OCI-LY1 (cell line): ENCODE results near the gene HHIPL1.

Experiments
- H2AFZ ChIP-seq: fragments of 200-600 bp; sonication (generic), shearing (Covaris generic); 2 replicates; pipeline ENCODE4 v1.6.0; 2014; ENCODE audit warnings: antibody characterized with exemption, mild to moderate bottlenecking, low read length
- H3F3A ChIP-seq: fragments of 200-600 bp; sonication (generic), shearing (Covaris generic); 2 replicates; pipeline ENCODE4 v1.6.0; 2014; ENCODE audit warnings: mild to moderate bottlenecking, antibody characterized with exemption, low read length, moderate library complexity; ENCODE audit not compliant: insufficient read depth
- H3K27ac ChIP-seq: fragments of 200-600 bp; sonication (generic); 2 replicates; pipeline ENCODE4 v1.5.1; 2014; ENCODE audit warnings: low read length, mixed run types, mild to moderate bottlenecking, low read depth; ENCODE audit not compliant: poor library complexity, severe bottlenecking
- H3K27me3 ChIP-seq: fragments of 200-600 bp; sonication (generic); 2 replicates; pipeline ENCODE4 v1.6.0; 2014; ENCODE audit warnings: antibody characterized with exemption, mild to moderate bottlenecking, low read length, moderate library complexity; ENCODE audit not compliant: insufficient read depth
- H3K36me3 ChIP-seq: fragments of 200-600 bp; sonication (generic); 2 replicates; pipeline ENCODE4 v1.6.1; 2014; ENCODE audit warnings: mild to moderate bottlenecking, antibody characterized with exemption, low read length, moderate library complexity, mixed read lengths; ENCODE audit not compliant: insufficient read depth
- H3K4me1 ChIP-seq: fragments of 200-600 bp; sonication (generic); 2 replicates; pipeline ENCODE4 v1.5.1; 2014; ENCODE audit warnings: mild to moderate bottlenecking, low read length, moderate library complexity; ENCODE audit not compliant: insufficient read depth, severe bottlenecking
- H3K4me2 ChIP-seq: fragments of 200-600 bp; sonication (generic), shearing (Covaris generic); 2 replicates; pipeline ENCODE4 v1.6.1; 2014; ENCODE audit warnings: low read length
- H3K4me3 ChIP-seq: fragments of 200-600 bp; sonication (generic); 2 replicates; pipeline ENCODE4 v1.5.1; 2014; ENCODE audit warnings: low read length, low read depth, mild to moderate bottlenecking, mixed read lengths; ENCODE audit not compliant: poor library complexity, severe bottlenecking
- H3K79me2 ChIP-seq: fragments of 200-600 bp; shearing (Covaris generic); 2 replicates; pipeline ENCODE4 v1.6.1; 2016; ENCODE audit warnings: mixed run types, low read length, mixed read lengths; ENCODE audit not compliant: insufficient read depth
- H3K9ac ChIP-seq: fragments of 200-600 bp; sonication (generic), shearing (Covaris generic); 2 replicates; pipeline ENCODE4 v1.6.1; 2014; ENCODE audit warnings: mild to moderate bottlenecking, low read length, mixed read lengths
- H3K9me2 ChIP-seq: fragments of 200-600 bp; sonication (generic), shearing (Covaris generic); 2 replicates; pipeline ENCODE4 v1.6.1; 2014; ENCODE audit warnings: low read depth, mild to moderate bottlenecking, low read length, mixed read lengths
- H3K9me3 ChIP-seq: fragments of 200-600 bp; shearing (Covaris generic); 2 replicates; pipeline ENCODE4 v1.6.1; 2014; ENCODE audit warnings: low read length, mixed read lengths
- H4K20me1 ChIP-seq: fragments of 200-600 bp; sonication (generic), shearing (Covaris generic); 2 replicates; pipeline ENCODE4 v1.6.0; 2016; ENCODE audit warnings: mild to moderate bottlenecking, low read length; ENCODE audit not compliant: insufficient read depth
- CTCF ChIP-seq: fragments of 200-600 bp; sonication (generic), shearing (Covaris generic); IDR thresholded peaks from 2 replicates; pipeline ENCODE4 v1.5.1; 2017; ENCODE audit warnings: mild to moderate bottlenecking, antibody characterized with exemption, low read length, moderate library complexity, mixed read lengths
- EZH2 ChIP-seq: fragments of 200-600 bp; sonication (generic), shearing (Covaris generic); IDR thresholded peaks from 2 replicates; pipeline ENCODE4 v1.8.0; 2017; ENCODE audit warnings: borderline replicate concordance, mixed run types, mild to moderate bottlenecking, antibody characterized with exemption, low read length, moderate library complexity, mixed read lengths

HHIPL1 gene

DNA sequence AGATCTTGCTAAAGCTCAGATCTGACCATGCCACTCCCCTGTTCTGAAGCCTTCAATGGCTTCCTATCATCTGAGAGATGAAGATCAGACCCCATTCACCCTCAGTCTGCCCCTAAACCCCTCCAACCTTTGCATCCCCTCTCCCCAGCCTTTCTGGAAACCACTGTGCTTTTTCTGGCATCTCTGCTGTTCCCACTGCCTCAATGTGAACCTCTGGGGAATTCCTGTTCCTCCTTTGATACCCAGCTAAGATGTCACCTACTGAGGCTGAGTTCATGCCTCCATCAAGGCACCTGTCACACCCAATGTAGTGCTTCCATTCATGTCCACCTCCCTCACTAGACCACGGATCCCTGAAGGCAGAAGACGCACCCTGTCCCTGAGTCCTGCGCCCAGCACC is 58.5 kb downstream of the HHIPL1 start:
- TF ChIP-seq EZH2 (no peak), CTCF (no peak)
- H3K4me1 ChIP-seq, result no peaks in the 10 kb centered on the region
- no peaks in the 10 kb centered on the region for H3K9me2 ChIP-seq
- H3K79me2 ChIP-seq, result no peaks in the 10 kb centered on the region
- no peaks in the 10 kb centered on the region for H3F3A ChIP-seq
- peaks cover 15% of the 10 kb centered on the region for H3K9me3 ChIP-seq
- no peak overlapping the region for H3K4me3 ChIP-seq
- no peaks in the 10 kb centered on the region for H3K27me3 ChIP-seq
- no peak overlapping the region for H3K4me2 ChIP-seq
- H3K9ac ChIP-seq, result no peak overlapping the region
- H3K36me3 ChIP-seq, result no peaks in the 10 kb centered on the region; the same call in 1 of the 2 replicates
- H4K20me1 ChIP-seq, result no peaks in the 10 kb centered on the region
- no peak overlapping the region for H3K27ac ChIP-seq
- no peak overlapping the region for H2AFZ ChIP-seq

GRCh38 chr14:99704037-99704436 is 59.1 kb downstream of the HHIPL1 start:
- Histone ChIP-seq H3K9me3 (peaks cover 15% of the 10 kb centered on the region), H2AFZ (no peak overlapping the region), H3K27me3 (no peaks in the 10 kb centered on the region; the same call in 1 of the 2 replicates), H3K27ac (no peak overlapping the region), H4K20me1 (no peaks in the 10 kb centered on the region), H3K4me1 (no peaks in the 10 kb centered on the region), H3K4me3 (no peak overlapping the region), H3K4me2 (no peak overlapping the region), H3K9ac (no peak overlapping the region), H3F3A (no peaks in the 10 kb centered on the region), H3K36me3 (no peaks in the 10 kb centered on the region; the same call in 1 of the 2 replicates), H3K79me2 (no peaks in the 10 kb centered on the region), H3K9me2 (no peaks in the 10 kb centered on the region)
- no peak for TF ChIP-seq CTCF
- TF ChIP-seq EZH2, result no peak

GRCh38 chr14:99706107-99706900 is 61.4 kb downstream of the HHIPL1 start:
- Histone ChIP-seq H4K20me1 (no peaks in the 10 kb centered on the region), H3K4me1 (no peaks in the 10 kb centered on the region), H3F3A (no peaks in the 10 kb centered on the region), H3K4me2 (no peak overlapping the region), H3K9me3 (peaks cover 15% of the 10 kb centered on the region), H3K79me2 (no peaks in the 10 kb centered on the region), H3K36me3 (no peaks in the 10 kb centered on the region; the same call in 1 of the 2 replicates), H3K9ac (no peak overlapping the region), H3K27me3 (no peaks in the 10 kb centered on the region; the same call in 1 of the 2 replicates), H2AFZ (no peak overlapping the region), H3K9me2 (no peaks in the 10 kb centered on the region), H3K27ac (no peak overlapping the region), H3K4me3 (no peak overlapping the region)
- TF ChIP-seq CTCF, result no peak
- no peak for TF ChIP-seq EZH2
